DOHH2 (cell line): ENCODE results near the gene FBXW10.
"Not testable (repeated sequence)": the region's sequence is repeated elsewhere in the genome, so short reads cannot be mapped to it uniquely, and the experiment has no call there.

Experiments used
- H3F3A ChIP-seq: fragments of 200-600 bp; sonication (generic), shearing (Covaris generic); 2 replicates; pipeline ENCODE4 v1.6.0; 2016; ENCODE audit warnings: antibody characterized with exemption, mild to moderate bottlenecking; ENCODE audit not compliant: control insufficient read depth, insufficient read depth
- H3K27ac ChIP-seq: fragments of 200-600 bp; sonication (generic); 2 replicates; pipeline ENCODE4 v1.5.1; 2014; ENCODE audit warnings: low read depth, mild to moderate bottlenecking, low read length, moderate library complexity
- H3K27me3 ChIP-seq: fragments of 200-600 bp; sonication (generic); 2 replicates; pipeline ENCODE4 v1.6.1; 2014; ENCODE audit warnings: mild to moderate bottlenecking, low read length, mixed read lengths; ENCODE audit not compliant: control insufficient read depth
- H3K36me3 ChIP-seq: fragments of 200-600 bp; sonication (generic); 2 replicates; pipeline ENCODE4 v1.6.1; 2014; ENCODE audit warnings: mild to moderate bottlenecking, low read length, moderate library complexity, mixed read lengths; ENCODE audit not compliant: control insufficient read depth
- H3K4me1 ChIP-seq: fragments of 200-600 bp; sonication (generic); 2 replicates; pipeline ENCODE4 v1.6.1; 2014; ENCODE audit warnings: mild to moderate bottlenecking, low read length, mixed read lengths; ENCODE audit not compliant: control insufficient read depth
- H3K4me2 ChIP-seq: fragments of 200-600 bp; sonication (generic); 2 replicates; pipeline ENCODE4 v1.6.0; 2014; ENCODE audit warnings: mild to moderate bottlenecking, low read length, moderate library complexity
- H3K4me3 ChIP-seq: fragments of 200-600 bp; sonication (generic); 2 replicates; pipeline ENCODE4 v1.5.1; 2014; ENCODE audit warnings: mild to moderate bottlenecking, low read length, mixed read lengths
- H3K79me2 ChIP-seq: fragments of 200-600 bp; sonication (generic); 2 replicates; pipeline ENCODE4 v1.6.1; 2014; ENCODE audit warnings: mild to moderate bottlenecking, low read length, mixed read lengths; ENCODE audit not compliant: control insufficient read depth
- H3K9me2 ChIP-seq: fragments of 200-600 bp; sonication (generic); replicated peaks from 2 replicates; pipeline ENCODE4 v1.6.1; 2014; ENCODE audit warnings: mild to moderate bottlenecking, low read length, mixed read lengths; ENCODE audit not compliant: control insufficient read depth
- H3K9me3 ChIP-seq: fragments of 200-600 bp; sonication (generic); 2 replicates; pipeline ENCODE4 v1.6.1; 2014; ENCODE audit warnings: antibody characterized with exemption, low read length, mixed read lengths; ENCODE audit not compliant: control insufficient read depth, insufficient read depth
- H4K20me1 ChIP-seq: fragments of 200-600 bp; sonication (generic); 2 replicates; pipeline ENCODE4 v1.6.0; 2014; ENCODE audit warnings: low read depth, mild to moderate bottlenecking, antibody characterized with exemption, low read length, moderate library complexity; ENCODE audit not compliant: control insufficient read depth, insufficient read depth
- TF ChIP-seq, protein P1 (sequence below): fragments of 200-600 bp; sonication (generic); IDR thresholded peaks from one replicate; pipeline ENCODE4 v1.5.1; 2014; ENCODE audit warnings: antibody characterized with exemption, mild to moderate bottlenecking, low read depth, low read length; ENCODE audit not compliant: poor library complexity, severe bottlenecking

FBXW10 gene

GRCh38 chr17:18712354-18712999 is 31.4 kb upstream of the FBXW10 start:
- H3K4me3 ChIP-seq, H3K9me3 ChIP-seq, H3K9me2 ChIP-seq, H3K36me3 ChIP-seq, H3K27me3 ChIP-seq, H3K27ac ChIP-seq, H3F3A ChIP-seq, H3K79me2 ChIP-seq, H3K4me1 ChIP-seq, H3K4me2 ChIP-seq, H4K20me1 ChIP-seq: not testable (repeated sequence)
- TF ChIP-seq, protein P1, sequence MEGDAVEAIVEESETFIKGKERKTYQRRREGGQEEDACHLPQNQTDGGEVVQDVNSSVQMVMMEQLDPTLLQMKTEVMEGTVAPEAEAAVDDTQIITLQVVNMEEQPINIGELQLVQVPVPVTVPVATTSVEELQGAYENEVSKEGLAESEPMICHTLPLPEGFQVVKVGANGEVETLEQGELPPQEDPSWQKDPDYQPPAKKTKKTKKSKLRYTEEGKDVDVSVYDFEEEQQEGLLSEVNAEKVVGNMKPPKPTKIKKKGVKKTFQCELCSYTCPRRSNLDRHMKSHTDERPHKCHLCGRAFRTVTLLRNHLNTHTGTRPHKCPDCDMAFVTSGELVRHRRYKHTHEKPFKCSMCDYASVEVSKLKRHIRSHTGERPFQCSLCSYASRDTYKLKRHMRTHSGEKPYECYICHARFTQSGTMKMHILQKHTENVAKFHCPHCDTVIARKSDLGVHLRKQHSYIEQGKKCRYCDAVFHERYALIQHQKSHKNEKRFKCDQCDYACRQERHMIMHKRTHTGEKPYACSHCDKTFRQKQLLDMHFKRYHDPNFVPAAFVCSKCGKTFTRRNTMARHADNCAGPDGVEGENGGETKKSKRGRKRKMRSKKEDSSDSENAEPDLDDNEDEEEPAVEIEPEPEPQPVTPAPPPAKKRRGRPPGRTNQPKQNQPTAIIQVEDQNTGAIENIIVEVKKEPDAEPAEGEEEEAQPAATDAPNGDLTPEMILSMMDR, result peak; percentile 38

GRCh38 chr17:18718643-18719427 is 25.0 kb upstream of the FBXW10 start:
- not testable (repeated sequence) for H3K27ac ChIP-seq, H3K36me3 ChIP-seq, H3K4me3 ChIP-seq, H4K20me1 ChIP-seq, H3K9me3 ChIP-seq, H3K9me2 ChIP-seq, H3F3A ChIP-seq, H3K27me3 ChIP-seq, H3K79me2 ChIP-seq, H3K4me1 ChIP-seq, H3K4me2 ChIP-seq

DNA sequence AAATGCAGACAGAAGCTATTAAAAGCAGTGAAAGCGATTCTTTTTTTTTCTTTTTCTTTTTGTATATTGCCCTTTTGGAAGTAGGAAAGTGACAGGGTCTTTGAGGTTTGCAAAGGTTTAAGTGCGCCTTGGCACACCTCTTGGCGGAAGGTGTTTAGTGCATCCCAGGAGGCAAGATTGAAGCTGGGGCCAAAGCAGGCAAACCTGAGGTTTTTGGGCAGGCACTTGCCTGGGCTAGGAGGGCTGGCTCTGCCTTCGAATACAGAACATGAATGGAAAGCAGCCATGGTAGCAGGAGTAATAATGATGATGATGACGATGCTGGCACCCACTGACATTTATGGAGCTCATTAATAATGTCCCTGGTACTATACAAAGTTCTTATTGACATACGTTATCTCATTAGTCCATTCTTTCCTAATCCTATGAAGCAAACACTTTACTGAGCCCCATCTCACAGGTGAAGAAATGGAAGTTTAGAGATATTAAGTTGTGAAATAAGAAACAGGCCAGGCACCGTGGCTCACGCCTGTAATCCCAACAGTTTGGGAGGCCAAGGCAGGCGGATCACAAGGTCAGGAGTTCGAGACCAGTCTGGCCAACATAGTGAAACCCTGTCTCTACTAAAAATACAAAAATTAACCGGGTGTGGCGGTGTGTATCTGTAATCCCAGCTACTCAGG is 24.3 kb upstream of the FBXW10 start:
- H3K4me3 ChIP-seq, H3K9me2 ChIP-seq, H3K4me2 ChIP-seq, H3K36me3 ChIP-seq, H3K27ac ChIP-seq, H3K27me3 ChIP-seq, H3K9me3 ChIP-seq, H3K4me1 ChIP-seq, H3K79me2 ChIP-seq, H4K20me1 ChIP-seq, H3F3A ChIP-seq: not testable (repeated sequence)

DNA sequence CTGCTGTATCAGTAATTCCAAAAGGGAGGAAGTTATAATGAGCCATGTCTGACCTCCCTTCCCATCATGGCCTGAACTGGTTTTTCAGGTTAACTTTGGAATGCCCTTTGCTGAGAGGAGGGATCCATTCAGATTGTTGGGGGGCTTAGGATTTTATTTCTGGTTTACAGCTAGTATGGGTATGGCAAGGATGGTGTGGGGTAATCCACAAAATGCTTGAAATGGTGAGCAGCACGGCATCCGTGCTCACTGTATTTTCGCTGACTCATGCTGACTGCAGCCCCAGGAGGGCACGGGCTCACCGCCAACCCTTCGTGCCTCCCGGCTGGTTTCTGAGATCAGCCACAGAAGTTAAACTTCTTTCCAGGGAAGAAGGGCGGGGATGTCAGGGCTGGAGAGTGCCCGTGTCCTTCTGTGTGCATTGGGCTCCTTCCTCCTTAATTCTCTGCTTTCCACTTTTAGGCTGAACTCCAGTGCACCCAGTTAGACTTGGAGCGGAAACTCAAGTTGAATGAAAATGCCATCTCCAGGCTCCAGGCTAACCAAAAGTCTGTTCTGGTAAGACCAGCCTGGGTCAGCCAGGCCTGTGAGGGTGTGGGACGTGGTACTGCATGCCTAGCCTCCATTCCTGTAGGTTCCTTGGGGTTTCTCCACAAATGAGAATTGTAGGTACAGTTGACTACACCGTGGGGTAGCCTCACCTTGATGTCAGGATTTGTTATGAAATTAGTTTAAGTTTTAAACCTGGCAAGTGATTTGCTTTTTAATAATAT is 21.9 kb upstream of the FBXW10 start:
- not testable (repeated sequence) for H3F3A ChIP-seq, H3K27ac ChIP-seq

DNA sequence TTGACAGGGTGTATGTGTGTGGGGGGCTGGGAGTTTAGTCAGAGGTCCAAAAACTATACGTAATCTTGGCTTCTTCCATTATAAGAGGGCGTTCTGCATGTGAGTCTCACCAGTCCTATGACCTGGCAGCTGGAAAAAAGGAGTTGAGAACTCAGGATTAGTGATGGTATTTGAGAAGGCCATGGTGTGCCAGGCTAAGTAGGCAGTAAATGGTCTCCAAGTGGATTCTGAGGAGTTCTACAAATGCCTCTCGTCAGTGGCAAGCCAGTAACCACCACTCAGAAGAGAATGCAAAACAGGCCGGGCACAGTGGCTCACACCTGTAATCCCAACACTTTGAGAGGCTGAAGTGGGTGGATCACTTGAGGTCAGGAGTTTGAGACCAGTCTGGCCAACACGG is 21.2 kb upstream of the FBXW10 start:
- not testable (repeated sequence) for H3F3A ChIP-seq, H3K4me1 ChIP-seq, H3K9me3 ChIP-seq, H3K79me2 ChIP-seq, H3K4me2 ChIP-seq, H3K27ac ChIP-seq, H3K9me2 ChIP-seq, H4K20me1 ChIP-seq, H3K36me3 ChIP-seq, H3K27me3 ChIP-seq, H3K4me3 ChIP-seq

More for the DNA sequence above, 21.9 kb upstream of the FBXW10 start:
- H3K9me2 ChIP-seq, H3K9me3 ChIP-seq, H3K36me3 ChIP-seq, H3K4me1 ChIP-seq, H3K79me2 ChIP-seq, H3K27me3 ChIP-seq, H3K4me3 ChIP-seq, H3K4me2 ChIP-seq, H4K20me1 ChIP-seq: not testable (repeated sequence)

DNA sequence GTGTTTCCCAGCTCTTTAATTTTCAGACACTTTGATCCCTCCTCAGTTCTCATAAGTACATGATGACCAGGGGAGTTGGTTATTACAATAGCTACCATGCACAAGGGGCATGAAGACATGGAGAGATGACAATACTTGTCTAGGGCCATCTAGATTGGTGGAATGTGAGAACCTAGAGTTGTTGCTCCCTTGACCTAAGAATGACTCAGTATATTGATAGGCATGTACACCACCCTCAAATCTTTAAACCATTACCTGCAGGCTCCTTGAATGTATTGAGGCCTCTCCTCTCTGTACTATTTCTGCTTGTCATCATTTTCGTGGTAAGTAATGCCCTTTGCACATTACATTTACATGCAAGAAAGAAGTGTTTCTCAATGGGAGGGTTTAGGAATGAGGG is 20.3 kb upstream of the FBXW10 start:
- not testable (repeated sequence) for H3K4me1 ChIP-seq, H3K9me2 ChIP-seq, H3K9me3 ChIP-seq, H3K27ac ChIP-seq, H3K27me3 ChIP-seq, H3K4me2 ChIP-seq, H3F3A ChIP-seq, H4K20me1 ChIP-seq, H3K79me2 ChIP-seq, H3K4me3 ChIP-seq, H3K36me3 ChIP-seq

- not testable (repeated sequence) for H3K79me2 ChIP-seq, H3K4me3 ChIP-seq, H3K9me2 ChIP-seq, H3K4me2 ChIP-seq, H4K20me1 ChIP-seq, H3K9me3 ChIP-seq, H3K4me1 ChIP-seq, H3K36me3 ChIP-seq, H3K27me3 ChIP-seq, H3K27ac ChIP-seq, H3F3A ChIP-seq
Measured at GRCh38 chr17:18732438-18732837, 11.4 kb upstream of the FBXW10 start.
